Raji (cell line): ENCODE measurements around the gene SDK1.

Experiments
- POLR2A ChIP-seq: IDR thresholded peaks from 2 replicates; pipeline ENCODE4 v1.6.1; 2011; ENCODE audit warnings: low read depth, low read length, control low read depth; ENCODE audit not compliant: insufficient read depth

Gene SDK1

DNA sequence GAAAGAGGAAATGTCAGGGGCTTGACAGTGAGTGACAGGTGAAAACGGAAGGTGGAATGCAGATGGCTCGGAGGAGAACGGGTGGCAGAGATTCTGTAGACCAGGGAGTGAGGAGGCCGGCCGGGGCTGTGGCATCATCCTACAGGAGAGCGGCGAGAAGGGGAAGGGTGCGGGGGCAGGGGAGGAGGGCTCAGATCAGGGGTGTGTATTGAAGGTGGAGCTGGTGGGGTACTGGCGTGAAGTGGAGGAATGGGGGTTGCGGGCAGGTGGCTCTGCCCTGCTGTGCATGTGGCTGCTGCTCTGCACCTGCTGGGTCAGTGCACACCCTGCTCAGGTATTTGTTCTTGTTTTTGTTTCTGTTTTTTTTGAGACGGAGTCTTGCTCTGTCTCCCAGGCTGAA lies 910.2 kb downstream of the SDK1 start:
- no peak for TF ChIP-seq POLR2A

GRCh38 chr7:4212376-4212775 lies 911.3 kb downstream of the SDK1 start:
- no peak for TF ChIP-seq POLR2A

DNA sequence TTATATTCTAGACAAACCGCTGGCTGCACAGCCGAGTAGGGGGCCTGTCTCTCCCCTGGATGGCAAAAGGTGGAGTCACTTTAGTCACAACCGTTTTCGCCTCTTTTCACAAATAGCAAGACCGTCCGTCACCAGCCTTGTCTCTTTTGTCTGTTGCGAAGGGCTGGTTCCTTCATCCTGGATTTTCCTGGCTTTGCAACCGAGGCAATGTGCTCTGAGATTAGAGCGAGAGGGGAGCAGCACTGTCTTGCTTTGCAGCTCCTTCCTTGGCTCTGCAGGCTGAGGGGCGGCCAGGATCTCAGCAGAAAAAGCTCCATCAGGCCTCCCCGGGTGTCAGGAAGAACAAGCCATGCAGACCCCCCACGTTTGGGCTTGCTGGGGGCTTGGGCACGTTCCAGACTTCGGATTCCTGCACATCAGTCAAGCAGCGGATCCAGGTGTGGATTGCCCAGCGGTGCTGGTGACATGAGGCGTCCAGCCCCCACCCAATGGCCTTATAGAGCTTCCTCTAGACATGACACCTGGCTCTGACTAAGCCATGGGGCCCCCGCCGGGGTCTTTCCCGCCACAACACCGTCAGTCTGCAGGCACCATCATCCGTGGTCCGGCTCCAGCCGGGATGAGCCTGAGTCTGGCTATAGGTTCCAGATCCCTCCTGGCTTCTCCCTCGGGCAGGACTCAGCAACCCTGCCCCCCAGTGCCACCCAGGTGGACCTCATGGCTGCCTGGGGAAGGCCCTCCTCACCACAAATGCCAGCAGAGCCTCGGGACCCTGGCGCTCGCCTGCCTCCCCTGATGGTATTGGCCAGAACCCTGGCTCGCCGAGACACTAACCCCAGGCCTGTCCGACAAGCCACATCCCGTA lies 913.5 kb downstream of the SDK1 start:
- TF ChIP-seq POLR2A: no peak

GRCh38 chr7:4215176-4215720 lies 914.2 kb downstream of the SDK1 start:
- TF ChIP-seq POLR2A: no peak

DNA sequence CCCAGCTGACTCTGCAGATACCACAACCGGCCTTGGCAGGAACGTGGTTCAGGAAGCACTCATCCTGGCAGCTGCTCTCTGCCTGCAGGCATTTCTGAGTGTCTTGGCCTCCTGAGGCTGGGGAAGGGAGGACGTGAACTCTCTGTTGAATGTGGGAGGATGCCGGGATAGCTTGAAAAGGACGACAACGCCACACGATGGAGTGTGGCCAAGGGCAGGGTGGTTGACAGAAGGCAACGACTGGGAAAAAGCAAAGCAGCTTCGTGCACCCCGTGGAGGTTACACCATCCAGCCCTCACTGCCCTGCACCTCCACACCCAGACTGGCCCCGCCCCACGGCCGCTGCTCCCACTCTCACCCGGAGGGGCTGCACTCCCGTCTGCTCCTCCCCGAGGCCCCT lies 915.0 kb downstream of the SDK1 start:
- no peak for TF ChIP-seq POLR2A

DNA sequence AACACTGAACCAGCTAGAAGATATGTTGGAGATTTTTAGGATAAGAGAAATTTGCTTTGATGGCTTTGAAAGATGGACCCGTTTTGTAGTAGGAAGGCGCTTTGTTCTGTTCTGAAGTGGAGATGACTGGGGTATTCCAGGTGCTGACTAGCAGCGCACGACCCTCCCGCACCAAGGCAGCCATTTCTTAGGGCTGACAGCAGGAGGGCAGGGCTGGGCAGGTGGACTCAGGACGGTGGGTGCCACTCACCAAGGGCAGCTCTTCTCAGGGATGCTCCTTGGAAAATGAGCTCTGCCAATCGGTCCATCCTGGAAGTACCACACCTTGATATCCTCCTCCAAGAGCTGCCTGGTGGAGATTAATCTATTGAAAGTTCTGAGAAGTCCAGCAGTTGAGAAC lies 917.4 kb downstream of the SDK1 start:
- TF ChIP-seq POLR2A: no peak

GRCh38 chr7:4220011-4220410 lies 919.0 kb downstream of the SDK1 start:
- no peak for TF ChIP-seq POLR2A

DNA sequence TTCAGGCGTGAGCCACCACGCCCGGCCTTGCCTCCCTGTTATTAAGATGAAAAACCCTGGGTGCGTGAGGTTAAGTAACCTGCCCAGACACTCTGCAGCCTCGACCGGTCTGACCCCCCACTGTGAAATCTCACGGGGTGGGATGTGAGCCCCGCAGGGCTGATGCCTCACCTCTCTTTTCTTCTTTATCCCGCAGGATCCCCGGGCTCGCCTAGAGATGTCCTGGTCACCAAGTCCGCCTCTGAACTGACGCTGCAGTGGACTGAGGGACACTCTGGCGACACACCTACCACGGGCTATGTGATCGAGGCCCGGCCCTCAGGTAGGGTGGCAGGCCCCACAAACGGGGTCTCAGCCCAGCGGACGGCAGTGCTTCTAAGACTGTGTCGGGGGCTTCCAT lies 920.0 kb downstream of the SDK1 start:
- TF ChIP-seq POLR2A: no peak

- no peak for TF ChIP-seq POLR2A
These were observed 921.6 kb downstream of the SDK1 start for GRCh38 chr7:4222676-4223075.

- no peak for TF ChIP-seq POLR2A
These were observed 924.3 kb downstream of the SDK1 start for GRCh38 chr7:4225361-4225771.

GRCh38 chr7:4225881-4226523 lies 925.0 kb downstream of the SDK1 start:
- TF ChIP-seq POLR2A: no peak

GRCh38 chr7:4226524-4226882 lies 925.5 kb downstream of the SDK1 start:
- TF ChIP-seq POLR2A: no peak

GRCh38 chr7:4227105-4228010 lies 926.3 kb downstream of the SDK1 start:
- TF ChIP-seq POLR2A: no peak

DNA sequence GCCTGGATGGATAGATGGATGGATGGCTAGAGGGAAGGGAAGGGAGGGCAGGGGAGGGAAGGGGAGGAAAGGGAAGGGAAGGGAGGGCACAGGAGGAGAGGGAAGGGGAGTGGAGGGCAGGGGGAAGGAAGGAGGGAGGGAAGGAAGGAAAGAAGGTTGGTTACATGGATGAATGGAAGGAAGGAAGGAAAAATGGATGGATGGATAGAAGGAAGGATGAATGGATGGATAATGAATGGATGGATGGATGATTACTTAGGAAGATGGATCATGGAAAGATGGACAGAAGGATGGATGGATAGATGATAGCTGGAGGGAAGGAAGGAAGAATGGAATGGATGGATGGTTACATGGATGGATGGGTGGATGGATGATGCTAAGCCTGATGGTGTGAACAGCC lies 929.3 kb downstream of the SDK1 start:
- no peak for TF ChIP-seq POLR2A

GRCh38 chr7:4233146-4233545 lies 932.1 kb downstream of the SDK1 start:
- TF ChIP-seq POLR2A: no peak
